NT2/D1 (cell line): ENCODE measurements around the gene FLNB.

Experiments used
- DNase-seq: peaks from one replicate; pipeline ENCODE4 v3.0.0-alpha.2; 2011; ENCODE audit warnings: low read depth, low spot score
- H3K27me3 ChIP-seq: 2 replicates; pipeline ENCODE4 v1.6.0; 2011; ENCODE audit warnings: mild to moderate bottlenecking; ENCODE audit not compliant: insufficient read length, insufficient read depth
- H3K36me3 ChIP-seq: 2 replicates; pipeline ENCODE4 v1.6.1; 2011; ENCODE audit warnings: mild to moderate bottlenecking, low read length, mixed read lengths; ENCODE audit not compliant: insufficient read depth, insufficient read length
- H3K4me1 ChIP-seq: 2 replicates; pipeline ENCODE4 v1.5.1; 2011; ENCODE audit not compliant: insufficient read depth, insufficient read length
- H3K4me3 ChIP-seq: 2 replicates; pipeline ENCODE4 v1.5.1; 2011; ENCODE audit warnings: low read depth; ENCODE audit not compliant: insufficient read length
- H3K9ac ChIP-seq: 2 replicates; pipeline ENCODE4 v1.6.0; 2011; ENCODE audit warnings: low read depth; ENCODE audit not compliant: insufficient read length
- H3K9me3 ChIP-seq: 2 replicates; pipeline ENCODE4 v1.5.1; 2011; ENCODE audit warnings: mild to moderate bottlenecking, low read length; ENCODE audit not compliant: insufficient read depth
- SUZ12 ChIP-seq: IDR thresholded peaks from 2 replicates; pipeline ENCODE4 v1.6.1; 2011; ENCODE audit not compliant: insufficient read length, insufficient read depth; ENCODE audit errors: extremely low read depth
- YY1 ChIP-seq: IDR thresholded peaks from 2 replicates; pipeline ENCODE4 v1.6.1; 2011; ENCODE audit not compliant: insufficient read length, insufficient read depth
- ZNF274 ChIP-seq: IDR thresholded peaks from 2 replicates; pipeline ENCODE4 v1.6.1; 2011; ENCODE audit warnings: mild to moderate bottlenecking, low read depth, low read length

FLNB gene

DNA sequence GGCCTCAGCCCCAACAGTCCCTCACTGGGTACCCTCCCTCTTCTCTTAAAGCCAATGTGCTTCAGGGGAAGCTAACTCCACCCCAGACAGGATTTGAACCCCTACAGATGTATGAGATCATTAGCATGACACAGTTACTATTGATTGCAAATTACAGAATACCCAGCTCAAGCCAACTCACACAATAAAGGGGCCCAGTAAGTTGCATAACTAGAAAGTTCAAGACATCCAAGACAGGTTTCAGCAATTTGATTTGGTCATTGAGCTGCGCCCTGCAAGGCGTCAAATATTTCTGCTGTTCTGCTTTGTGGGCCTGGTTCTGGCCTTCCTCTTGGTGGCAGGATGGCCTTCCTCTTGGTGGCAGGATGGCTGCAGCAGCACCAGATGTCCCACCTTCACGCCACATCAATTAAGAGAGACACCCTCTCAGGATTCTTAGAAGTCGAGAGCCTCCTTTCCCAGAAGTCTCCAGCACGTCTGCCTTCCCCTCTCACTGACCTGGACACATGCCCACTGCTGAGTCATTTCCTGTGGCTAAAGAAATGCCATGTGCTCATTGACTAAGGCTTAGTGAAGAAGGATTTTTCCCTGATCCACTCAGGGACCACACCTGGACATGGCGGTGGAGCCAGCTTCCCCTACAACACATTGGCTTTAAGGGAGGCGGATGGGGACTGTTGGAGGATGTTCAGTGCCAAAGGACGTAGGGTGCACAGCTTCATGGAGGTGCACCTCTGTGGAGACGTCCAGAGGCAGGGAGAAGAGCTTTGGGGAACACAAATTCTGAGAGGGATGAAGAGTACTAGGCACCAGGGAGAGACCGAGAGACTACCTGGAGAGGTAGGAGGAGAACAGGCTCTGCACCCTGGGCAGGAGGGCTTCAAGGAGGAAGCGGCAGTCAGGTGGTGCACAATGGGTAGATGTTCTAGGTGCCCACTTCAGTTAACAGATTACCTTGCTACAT is 153.5 kb downstream of the FLNB start:
- H3K9ac ChIP-seq: no peak overlapping the region
- DNase-seq: no peak

DNA sequence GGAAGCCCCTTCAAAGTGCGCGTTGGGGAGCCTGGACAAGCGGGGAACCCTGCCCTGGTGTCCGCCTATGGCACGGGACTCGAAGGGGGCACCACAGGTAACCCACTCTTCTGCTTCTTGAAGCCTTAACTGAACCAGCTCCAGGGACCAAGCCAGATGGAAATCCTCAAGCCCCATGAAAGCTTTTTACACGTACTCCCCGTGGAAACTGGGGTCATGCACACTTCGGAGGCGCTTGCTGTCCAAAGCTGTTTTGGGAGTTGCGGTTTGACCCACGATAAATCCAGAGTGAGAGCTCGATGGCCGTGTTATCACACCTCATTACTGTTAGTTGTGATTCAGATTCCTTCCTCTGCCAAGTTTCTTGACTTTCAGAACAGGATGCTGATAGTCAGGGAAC is 155.0 kb downstream of the FLNB start:
- peaks cover 21% of the 10 kb centered on the region for H3K4me1 ChIP-seq
- H3K36me3 ChIP-seq: peaks cover 87% of the 10 kb centered on the region
- H3K27me3 ChIP-seq: no peaks in the 10 kb centered on the region
- H3K4me3 ChIP-seq: no peak overlapping the region
- H3K9ac ChIP-seq: no peak overlapping the region
- H3K9me3 ChIP-seq: no peaks in the 10 kb centered on the region
- no peak for TF ChIP-seq ZNF274
- no peak for TF ChIP-seq YY1
- no peak for TF ChIP-seq SUZ12
- DNase-seq: no peak

More for the DNA sequence above, 153.5 kb downstream of the FLNB start:
- TF ChIP-seq YY1: no peak
- no peak for TF ChIP-seq SUZ12
- TF ChIP-seq ZNF274: no peak
- H3K4me3 ChIP-seq: no peak overlapping the region
- no peaks in the 10 kb centered on the region for H3K9me3 ChIP-seq
- H3K4me1 ChIP-seq: peaks cover 16% of the 10 kb centered on the region
- H3K27me3 ChIP-seq: no peaks in the 10 kb centered on the region
- peaks cover 88% of the 10 kb centered on the region for H3K36me3 ChIP-seq

DNA sequence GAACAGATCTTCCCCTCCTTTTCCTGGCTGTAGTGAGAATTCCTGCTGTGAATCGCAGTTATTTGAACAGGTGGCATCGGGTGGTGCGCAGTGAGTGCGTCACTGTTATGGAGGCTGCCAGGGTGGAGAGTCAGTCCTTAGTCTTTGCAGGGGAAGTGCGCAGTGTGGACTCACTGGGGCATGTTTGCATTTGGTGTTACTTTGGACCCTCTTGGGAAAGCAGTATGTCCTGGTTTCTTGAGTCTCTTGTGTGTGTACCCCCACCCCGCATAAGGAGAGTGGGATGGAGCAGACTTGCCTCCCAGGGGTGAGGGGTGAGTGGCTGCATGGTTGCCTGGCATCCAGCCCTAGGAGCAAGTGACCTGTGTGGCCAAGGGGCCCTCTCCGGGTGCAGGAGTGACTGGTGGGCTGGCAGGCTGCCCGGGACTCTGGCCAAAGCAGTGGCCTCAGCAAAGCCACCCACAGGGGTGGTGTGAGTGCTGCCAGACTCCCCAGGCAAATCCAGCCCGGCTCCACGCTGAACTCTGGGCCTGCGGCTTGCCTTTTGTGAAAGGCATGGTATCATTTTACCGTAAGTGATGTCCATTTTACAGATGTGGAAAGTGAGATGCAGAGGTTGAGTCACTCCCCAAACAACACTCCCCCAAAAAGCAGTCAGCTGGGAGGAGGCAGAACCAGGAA is 156.1 kb downstream of the FLNB start:
- no peak for TF ChIP-seq ZNF274
- no peak for TF ChIP-seq YY1
- TF ChIP-seq SUZ12: no peak
- Histone ChIP-seq H3K4me3 (no peak overlapping the region), H3K36me3 (peaks cover 87% of the 10 kb centered on the region), H3K27me3 (no peaks in the 10 kb centered on the region), H3K4me1 (peaks cover 21% of the 10 kb centered on the region), H3K9ac (no peak overlapping the region), H3K9me3 (no peaks in the 10 kb centered on the region)
- DNase-seq: no peak

DNA sequence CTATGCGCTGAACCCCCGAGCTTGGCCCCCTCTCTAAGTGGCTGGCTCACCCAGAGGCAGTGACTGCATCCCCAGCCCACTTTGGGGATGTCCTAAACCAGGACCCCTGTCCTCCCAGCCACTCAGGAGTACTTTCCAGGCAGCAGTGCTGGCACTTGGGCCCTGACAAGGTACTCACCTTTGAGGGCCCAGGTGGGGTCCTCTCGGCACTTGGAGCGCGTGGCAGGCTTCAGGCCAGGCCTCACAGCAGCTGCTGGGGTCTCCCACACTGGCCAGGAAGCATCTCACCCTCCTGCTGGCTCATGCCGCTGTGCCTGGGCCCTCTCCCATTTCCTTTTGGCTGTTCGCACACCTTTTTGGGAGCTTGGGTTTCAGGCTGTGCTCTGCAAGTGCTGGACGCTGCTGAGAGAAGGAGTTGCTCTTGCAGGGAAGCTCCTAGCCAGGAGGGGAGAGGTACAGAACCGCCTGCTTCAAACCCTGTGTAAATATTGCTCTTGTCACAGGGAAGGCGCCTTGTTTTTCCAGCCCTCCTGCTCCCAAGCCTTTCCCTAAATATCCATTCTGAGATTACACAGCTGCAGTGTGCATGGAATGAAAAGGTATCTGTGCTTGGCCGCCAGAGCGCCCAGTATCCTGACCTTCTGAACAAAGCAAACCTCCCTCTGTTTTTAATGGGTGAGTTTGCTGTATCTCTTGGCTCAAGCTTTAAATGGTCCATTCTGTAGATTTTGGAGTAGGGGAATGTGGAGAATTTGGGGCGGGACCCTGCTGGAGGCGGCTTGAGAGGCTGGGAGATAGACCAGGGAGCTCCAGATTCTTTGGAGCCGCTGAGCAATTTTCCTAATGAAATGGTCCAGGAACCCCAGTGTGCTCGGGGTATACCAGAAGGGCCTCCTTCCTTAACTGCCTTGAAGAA is 156.9 kb downstream of the FLNB start:
- no peak for DNase-seq
- Histone ChIP-seq H3K36me3 (peaks cover 88% of the 10 kb centered on the region), H3K9me3 (no peaks in the 10 kb centered on the region), H3K27me3 (no peaks in the 10 kb centered on the region), H3K4me3 (no peak overlapping the region), H3K9ac (no peak overlapping the region), H3K4me1 (peaks cover 21% of the 10 kb centered on the region)
- no peak for TF ChIP-seq SUZ12
- TF ChIP-seq YY1: no peak
- no peak for TF ChIP-seq ZNF274

DNA sequence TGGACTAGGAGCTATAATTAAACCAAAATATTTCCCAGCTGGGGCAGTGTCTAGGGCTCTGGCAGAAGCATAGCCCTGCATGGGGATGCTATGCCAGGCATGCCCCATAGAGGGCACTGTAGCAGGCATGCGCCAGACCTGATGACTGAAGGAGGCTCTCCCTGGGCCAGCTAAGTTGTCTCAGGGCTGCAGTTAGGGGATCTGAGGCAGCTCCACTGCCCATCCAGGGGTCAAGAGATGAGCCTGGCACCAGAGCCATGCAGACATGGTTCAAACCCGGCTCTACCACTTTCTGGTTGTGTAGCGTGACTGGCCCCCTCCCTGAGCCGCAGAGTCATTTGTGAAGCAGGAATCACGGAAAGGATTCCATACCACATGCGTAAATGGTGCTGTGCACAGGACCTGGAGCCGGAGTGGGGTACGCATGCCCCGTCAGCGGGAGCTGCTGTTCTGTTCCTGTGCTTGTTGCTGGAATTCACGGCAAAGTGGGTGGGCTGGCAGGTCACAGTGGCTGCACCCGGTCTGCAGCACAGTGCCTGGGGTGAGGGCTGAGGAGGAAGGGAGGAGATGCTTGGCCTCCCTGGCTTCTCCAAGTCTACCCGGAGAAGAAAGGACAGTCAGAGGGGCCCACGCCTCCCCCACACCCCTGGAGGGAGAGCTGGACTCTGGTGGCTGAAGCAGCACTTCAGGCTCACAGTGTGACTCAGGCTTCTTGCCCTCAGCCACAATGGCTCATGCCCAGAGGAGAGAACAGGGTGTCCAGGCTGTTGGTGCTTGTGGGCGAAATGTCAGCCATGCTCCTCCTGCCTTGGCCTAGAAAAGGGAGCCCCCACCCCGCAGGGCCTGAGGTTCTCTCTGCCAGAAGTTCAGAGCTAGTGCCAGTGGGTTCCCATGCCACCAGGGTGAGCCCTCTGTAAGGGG is 159.5 kb downstream of the FLNB start:
- TF ChIP-seq SUZ12 (no peak), YY1 (no peak), ZNF274 (no peak)

DNA sequence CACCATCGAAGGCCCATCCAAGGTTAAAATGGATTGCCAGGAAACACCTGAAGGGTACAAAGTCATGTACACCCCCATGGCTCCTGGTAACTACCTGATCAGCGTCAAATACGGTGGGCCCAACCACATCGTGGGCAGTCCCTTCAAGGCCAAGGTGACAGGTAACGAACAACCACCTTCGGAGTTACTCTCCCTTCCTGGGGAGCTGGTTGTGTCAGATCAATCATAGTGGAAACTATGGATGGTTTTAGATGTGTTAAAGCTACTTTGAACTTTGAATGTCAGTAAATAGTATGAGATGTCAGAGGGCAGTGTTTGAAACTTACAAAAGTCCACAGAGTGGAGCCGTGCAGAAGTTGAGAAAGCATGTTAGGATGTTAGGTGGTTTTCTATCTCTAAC is 160.3 kb downstream of the FLNB start:
- DNase-seq: no peak
- no peaks in the 10 kb centered on the region for H3K27me3 ChIP-seq
- H3K9ac ChIP-seq: no peak overlapping the region
- H3K36me3 ChIP-seq: peaks cover 78% of the 10 kb centered on the region
- no peaks in the 10 kb centered on the region for H3K9me3 ChIP-seq
- no peak overlapping the region for H3K4me3 ChIP-seq
- TF ChIP-seq ZNF274 (no peak), YY1 (no peak), SUZ12 (no peak)
- H3K4me1 ChIP-seq: peaks cover 26% of the 10 kb centered on the region

More for the DNA sequence above, 159.5 kb downstream of the FLNB start:
- Histone ChIP-seq H3K9ac (peak overlapping the region; percentile 23), H3K27me3 (no peaks in the 10 kb centered on the region), H3K36me3 (peaks cover 86% of the 10 kb centered on the region), H3K4me3 (no peak overlapping the region), H3K4me1 (peaks cover 21% of the 10 kb centered on the region), H3K9me3 (no peaks in the 10 kb centered on the region)
- no peak for DNase-seq
